D341Med (cell line): Measurements from ENCODE around the gene PRDX2.

Experiments used
- DNase-seq: peaks from one replicate; pipeline ENCODE4 v3.0.0; 2012; ENCODE audit warnings: low spot score

The PRDX2 gene

GRCh38 chr19:12779162-12779993 is 22.2 kb downstream of the PRDX2 start:
- no peak for DNase-seq

DNA sequence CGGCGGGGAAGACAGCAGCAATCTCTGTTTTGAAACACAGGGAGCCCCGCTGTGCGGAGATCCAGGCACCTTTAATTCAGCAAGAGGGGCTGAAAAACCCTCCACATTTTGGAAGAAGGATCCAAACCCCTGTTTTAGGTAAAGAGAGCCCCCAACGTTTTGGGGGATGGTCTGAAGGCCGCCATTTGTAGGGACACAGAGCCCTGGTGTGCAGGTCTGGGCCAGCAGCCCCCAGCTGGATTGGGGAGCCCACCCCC is 22.8 kb downstream of the PRDX2 start:
- DNase-seq = no peak

DNA sequence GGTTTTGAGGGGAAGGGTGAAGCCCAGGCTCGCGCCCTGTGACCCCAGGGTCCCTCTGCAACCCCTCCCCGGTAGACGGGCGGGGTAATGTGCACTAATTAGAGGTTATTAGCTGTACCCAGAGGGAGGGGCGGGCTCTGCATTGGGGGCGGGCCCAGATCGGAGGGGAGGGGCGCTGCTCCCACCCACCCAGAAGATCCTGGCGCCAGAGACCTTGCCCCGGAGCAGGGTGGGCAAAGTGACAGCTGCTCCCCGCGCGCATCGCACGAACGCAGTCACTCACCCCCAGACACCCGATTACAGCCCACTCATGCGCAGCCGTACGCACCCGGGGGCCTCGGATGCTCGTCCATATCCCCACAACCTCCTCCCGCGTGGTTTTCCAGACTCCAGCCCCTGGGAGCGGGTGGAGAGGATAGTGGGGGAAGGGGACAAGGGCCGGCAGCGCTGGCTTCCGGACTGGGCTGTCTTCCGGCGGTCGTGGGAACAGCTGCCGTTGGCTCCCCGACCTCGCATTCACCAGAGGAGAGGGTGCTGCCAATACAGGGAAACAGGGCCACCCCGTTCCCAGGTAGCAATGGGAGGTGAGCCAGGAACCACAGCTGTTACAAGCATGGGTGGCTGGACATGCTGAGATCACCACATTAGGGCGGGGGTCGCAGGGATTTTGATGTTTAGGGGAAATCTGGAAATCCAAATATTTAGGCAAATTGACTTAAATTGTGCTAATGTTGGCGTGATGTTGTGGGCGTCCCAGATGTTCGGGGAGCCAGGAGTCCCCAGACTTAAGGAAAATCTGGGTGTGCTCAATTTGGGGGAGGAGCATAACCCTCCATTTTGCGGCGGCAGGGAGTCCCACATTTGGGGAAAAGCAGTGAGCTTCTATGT is 23.3 kb downstream of the PRDX2 start:
- DNase-seq = peak; percentile 79

DNA sequence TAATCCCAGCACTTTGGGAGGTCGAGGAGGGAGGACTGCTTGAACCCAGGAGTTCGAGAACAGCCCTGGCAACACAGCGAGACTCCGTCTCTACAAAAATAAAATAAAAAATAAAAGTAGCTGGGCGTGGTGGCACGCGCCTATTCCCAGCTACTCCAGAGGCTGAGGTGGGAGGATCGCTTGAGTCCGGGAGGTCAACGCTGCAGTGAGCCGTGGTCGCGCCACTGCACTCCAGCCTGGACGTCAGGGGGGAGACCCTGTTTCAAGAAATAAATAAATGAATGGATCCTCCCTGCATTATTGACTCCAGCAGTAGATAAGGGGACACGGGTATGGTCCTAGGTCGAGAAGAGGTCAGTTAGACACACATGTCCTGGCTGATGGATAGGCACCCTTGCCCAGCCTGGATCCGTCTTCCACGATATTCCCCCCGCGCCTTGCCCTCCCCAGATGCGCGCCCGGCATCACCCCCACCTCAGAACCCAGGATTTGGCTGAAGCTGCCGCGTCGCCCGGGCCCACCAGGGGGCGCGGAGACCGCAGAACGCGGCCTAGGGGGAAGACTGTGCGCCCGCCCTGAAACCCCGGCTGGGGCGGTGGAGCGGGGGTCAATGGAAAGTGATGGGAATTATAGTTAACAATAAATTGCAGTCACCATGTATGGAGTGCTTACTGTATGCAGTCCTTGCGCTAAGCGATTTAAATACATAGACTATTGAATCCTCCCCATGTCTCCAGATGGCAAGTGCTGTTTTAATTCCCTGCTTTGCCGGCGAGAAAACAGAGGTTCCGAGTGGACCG is 24.2 kb downstream of the PRDX2 start:
- DNase-seq = peak; percentile 88

DNA sequence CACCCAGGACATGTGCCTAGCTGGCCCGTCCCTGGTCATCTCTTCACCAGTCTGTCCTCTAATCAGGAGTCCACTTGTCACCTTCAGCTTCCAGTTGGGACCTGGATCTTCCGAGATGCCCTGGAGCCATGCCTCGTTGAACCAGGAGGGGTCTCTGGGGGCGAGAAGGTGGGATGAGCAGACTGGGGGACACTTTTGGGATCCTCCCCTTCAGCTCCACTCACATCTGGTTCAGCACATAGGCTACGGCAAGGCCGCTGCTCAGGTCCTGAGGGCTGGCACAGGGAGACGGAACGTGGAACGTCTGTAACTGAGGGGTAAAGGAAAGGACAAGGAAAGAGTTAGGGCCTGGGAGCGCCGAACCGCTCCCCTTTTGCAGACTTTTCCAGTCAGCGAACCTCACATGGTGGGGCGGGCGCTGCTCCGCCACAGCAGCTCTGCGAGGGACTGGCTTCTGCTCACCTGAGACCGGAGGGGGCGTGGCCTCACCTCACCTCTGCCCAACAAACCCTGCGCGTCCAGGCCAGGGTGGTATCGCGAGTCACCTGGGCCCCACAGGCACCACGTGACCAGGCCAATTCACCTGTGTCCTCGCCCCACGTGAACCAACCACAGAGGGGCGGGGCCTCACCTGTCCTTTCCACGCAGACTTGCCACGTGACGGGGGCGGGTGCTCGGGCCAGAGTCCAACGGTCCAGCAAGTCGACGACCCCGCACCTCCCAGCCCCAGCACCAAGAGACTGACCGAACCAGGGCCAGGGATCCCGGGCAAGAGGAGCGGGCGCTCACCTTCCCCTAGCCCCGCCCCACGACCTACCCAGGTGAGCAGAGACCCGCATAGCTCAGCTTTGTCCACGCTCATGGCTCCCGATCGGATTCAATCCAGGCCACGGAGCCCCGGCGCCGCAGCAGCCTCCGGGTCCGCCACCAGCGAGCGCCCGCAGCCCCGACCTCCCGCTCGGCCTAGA is 26.7 kb downstream of the PRDX2 start, which contains the start of gene HOOK2:
TSS of gene HOOK2 (minus strand) at position 965 of the 968 bp plus-strand sequence. CDS start at position 862, 103 bp downstream.
- no peak for DNase-seq

GRCh38 chr19:12773571-12773970 is 28.0 kb downstream of the PRDX2 start:
- no peak for DNase-seq

- DNase-seq = no peak
Observed at GRCh38 chr19:12772323-12772722, 29.3 kb downstream of the PRDX2 start.

DNA sequence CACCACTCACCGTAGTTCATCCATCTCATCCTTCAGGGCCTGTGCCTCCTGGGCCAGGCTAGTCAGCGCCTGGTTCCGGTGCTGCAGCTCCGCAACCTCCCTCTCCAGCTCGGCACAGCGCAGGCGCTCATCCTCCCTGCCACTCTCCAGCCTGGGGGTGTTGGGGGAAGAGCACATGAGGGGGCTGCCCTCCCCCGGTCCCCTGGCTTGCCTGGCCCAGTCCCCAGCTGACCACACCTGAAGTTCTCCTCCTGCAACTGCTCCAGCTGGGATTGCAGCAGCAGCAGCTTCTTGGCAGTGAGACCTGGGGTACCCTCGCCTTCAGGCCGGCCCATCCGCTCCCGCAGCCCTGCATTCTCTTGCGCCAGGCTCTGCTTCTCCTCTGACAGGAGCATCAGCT is 30.7 kb downstream of the PRDX2 start:
- DNase-seq = no peak

DNA sequence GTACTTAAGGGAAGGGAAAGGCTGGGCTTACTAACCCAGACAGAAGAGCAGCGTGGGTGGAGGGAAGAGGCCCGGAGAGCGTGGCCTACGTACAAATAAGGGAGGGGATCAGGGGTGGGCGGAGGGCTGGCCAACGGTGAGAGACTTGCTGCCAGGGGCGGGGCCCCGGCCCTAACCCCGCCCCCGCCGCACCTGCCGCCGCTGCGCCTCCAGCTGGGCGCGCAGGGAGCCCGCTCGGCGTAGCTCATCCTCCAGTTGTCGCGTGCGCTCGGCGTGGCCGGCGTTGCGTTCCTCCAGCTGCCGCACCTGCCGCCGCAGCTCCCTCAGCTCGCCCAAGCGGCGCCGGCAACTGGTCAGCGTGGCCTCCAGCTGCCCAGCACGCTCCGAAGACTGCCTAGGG is 31.9 kb downstream of the PRDX2 start:
- no peak for DNase-seq

DNA sequence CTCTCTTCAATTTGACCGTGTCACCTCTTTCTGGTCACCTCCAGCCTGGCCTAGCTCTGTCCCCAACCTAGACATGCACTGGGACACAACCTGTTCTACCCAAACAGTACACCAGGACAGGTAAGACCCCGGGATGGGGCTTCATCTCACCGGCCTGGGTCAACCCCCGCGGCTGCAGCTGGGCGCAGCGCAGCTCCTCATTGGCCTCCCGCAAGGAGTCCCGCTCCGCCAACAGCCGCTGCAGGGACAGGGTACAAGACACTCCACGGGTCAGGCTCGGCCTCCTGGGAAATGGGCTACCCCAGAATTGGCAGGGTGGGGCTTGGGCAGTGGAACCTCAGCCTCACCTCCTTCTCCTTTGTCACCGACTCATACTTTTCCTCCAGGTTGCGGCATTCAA is 33.9 kb downstream of the PRDX2 start:
- no peak for DNase-seq

DNA sequence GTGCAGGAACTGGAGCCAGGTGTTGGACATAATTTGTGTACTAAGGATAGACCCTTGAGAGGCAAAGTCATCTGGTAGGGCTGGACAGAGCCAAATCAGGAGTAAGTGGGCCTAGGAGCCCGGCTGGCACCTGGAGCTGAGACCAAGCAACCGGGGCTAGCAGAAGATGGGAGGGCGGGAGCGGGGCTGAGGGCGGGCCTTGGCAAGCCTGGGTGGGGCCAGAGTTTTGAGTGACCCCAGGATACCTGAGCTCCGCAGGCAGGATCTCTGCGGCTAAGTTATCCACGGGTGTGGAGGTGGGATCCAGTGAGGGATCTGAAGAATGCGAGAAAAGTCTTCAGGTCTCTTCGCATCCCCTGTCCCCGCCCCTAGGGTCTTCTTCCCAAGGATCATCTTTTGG is 34.5 kb downstream of the PRDX2 start:
- no peak for DNase-seq

DNA sequence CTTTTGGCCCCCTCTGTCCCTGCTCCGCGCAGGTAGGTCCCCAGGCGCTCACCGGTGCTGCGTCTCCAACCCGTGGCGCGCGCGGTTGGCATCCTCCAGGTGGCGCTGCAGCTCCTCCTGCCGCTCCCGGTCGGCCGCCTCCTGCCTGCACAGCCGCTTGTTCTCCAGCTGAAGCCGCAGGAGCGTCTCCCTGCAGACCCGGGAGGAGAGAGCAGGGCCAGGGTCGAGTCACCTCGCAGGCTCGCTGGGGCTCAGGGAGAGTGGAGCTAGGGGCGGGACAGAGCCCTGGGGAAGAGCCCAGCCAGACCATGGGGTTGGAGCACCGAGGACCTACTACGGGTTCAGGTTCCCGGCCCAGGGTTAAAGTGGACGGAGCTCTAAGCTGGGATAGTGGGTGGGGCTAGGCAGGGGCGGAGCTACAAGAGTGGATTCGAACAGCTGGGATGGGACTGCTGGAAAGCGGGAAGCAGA is 35.5 kb downstream of the PRDX2 start:
- peak; percentile 93 for DNase-seq

- DNase-seq = no peak
Observed at GRCh38 chr19:12764698-12765097, 36.9 kb downstream of the PRDX2 start.

- DNase-seq = no peak
Observed at GRCh38 chr19:12763100-12763499, 38.5 kb downstream of the PRDX2 start.

DNA sequence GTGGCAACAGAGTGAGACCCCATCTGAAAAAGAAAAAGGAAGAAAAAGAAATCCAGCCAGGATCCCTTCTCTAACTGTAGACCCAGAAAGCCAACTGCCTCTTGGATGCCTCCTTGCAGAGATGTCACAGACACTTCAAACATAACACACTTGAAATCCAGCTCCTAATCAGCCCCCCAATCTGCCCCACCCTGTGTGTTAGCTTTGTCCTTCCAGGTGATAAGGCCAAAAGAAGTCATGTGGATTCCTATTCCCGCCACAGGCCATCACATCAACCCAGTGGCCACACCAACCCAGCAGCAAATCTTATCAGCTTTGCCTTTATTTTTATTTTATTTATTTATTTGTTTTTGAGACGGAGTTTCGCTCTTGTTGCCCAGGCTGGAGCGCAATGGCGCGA is 41.9 kb downstream of the PRDX2 start:
- DNase-seq = no peak

- peak; percentile 95 for DNase-seq
Observed at GRCh38 chr19:12757544-12758274, 43.9 kb downstream of the PRDX2 start.

GRCh38 chr19:12756150-12756883 is 45.3 kb downstream of the PRDX2 start:
- DNase-seq = no peak

DNA sequence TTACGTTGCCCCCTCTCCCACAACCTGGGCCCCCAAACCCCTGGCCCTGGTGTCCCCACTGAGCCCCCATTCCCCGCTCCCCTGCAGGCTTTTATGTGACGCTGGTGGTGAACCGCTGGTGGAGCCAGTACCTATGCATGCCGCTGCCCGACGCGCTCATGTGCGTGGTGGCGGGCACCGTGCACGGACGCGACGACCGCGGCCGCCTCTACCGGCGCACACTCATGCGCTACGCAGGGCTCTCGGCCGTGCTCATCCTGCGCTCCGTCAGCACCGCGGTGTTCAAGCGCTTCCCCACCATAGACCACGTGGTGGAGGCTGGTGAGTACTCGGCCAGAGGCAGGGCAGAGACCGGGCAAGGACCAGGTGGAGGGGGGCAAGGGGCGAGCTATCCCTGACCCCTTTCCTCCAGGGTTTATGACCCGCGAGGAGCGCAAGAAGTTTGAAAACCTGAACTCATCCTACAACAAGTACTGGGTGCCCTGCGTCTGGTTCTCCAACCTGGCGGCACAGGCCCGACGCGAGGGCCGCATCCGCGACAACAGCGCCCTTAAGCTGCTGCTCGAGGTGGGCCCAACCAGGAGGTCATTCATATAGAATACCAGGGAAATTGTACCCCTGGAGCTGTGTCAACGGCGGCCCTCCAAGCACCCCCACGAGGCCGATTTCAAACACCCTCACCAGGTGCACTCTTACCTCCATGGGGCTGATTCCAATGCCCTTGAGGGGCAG is 47.0 kb downstream of the PRDX2 start:
- DNase-seq = no peak
